GM19193 (cell line): ENCODE data around the gene ZNF689.

Experiments
- POLR2A ChIP-seq: IDR thresholded peaks from 4 replicates; pipeline ENCODE4 v1.6.1; 2011; ENCODE audit not compliant: insufficient read depth, insufficient read length; ENCODE audit errors: extremely low read depth

The ZNF689 gene

DNA sequence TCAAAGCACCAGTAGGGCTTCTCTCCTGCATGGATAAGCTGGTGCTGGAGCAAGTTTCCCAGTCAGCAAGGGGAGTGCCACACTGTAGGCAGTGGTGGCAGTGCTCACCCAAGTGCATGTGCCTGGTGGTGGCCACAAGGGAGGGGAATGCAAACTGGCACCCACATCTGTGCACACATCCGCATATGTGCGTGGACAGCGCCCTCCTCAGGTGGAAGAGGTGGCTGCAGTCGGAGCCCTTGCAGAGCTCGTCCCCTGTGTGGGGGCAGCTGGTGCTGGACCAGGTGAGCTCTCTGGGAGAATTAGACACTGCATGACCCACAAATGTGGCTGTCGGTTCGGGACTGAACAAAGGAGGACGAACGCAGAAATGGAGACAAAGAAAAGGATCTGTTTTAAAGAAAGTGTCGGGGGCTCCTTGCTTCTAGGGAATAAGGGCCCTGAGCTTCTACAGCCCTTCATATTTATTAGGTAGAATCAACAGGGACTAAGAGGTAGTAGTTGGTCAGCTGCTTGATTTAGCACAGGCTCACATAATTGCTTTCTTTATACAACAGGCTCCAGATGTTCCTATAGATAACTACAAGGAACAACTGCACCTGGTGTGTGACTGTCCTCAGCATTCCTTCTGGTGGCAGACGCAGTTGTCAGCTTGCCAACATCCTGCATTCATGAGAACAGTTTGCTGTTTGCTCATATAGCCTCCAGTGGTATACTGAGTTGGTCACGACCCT is 5.3 kb upstream of the ZNF689 start:
- no peak for TF ChIP-seq POLR2A

DNA sequence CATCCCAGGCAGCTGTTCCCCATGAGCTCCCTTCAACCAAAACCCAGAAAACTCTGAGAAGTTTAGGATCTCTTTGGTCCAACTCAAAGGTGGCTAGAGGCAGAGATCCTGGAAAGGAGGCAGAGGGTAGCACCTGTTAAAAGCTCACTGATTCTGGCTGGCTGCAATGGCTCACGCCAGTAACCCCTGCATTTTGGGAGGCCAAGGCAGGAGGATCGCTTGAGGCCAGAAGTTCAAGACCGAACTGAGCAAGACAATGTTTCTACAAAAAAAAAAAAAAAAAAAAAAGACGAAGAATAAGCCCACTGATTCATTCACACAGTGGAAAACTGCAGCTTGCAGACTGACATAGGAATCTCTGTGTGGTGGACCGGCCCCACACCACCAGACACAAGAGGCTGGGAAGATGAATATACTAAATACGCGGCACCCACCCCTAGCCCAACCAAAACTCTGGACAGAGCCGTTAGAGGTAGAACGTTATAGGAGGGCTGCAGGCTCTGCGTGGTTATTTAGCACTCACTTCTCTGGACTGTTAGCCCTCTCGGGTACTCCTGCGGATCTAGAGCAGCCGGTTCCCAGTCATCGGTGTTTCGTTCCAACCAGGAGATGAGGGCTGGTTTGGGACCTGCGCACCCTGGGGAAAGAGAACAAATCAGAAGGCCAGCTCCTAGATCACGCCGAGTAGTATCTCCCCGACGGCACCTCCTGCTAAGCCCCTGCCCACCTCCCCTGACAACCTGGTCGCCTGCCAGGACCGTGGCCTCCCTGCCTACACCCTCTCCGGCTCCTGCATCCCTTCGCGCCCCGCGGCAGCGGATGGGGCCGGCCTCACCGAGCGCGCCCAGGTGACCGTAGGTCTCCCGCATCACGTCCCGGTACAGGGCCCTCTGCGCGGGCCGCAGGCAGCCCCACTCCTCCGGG is 925 bp downstream of the ZNF689 start:
- TF ChIP-seq POLR2A: no peak

DNA sequence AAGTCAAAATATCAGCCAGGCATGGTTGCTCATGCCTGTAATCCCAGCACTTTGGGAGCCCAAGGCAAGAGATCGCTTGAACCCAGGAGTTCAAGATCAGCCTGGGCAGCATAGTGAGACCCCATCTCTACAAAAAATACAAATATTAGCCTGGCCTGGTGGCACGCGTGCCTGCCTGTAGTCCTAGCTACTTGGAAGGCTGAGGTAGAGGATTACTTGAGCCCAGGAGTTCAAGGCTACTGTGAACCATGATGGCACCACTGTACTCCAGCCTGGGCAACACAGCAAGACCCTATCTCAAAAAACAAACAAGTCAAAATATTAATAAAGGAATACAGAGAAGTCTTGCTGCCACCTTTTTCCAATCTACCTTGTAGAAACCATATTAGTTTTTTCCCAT is 4.2 kb downstream of the ZNF689 start:
- no peak for TF ChIP-seq POLR2A

DNA sequence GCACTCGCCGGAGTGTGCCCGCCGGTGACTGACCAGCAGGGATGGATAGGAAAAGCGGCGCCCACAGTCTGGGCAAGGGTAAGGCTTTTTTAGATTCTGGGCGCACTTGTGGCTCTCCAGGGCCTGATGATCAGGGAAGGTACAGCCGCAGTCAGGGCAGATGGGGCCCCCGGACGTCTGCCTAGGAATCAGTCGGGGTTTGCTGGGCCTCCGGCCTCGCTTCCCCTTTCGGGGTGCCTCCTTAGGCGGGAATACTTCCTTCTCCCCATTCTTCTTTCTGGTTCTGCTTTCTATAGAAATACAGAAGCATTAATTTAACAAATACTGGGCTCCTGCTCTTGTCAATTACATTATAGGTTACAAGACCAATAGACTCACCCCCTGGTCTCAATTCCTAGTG is 5.0 kb downstream of the ZNF689 start:
- TF ChIP-seq POLR2A: no peak

DNA sequence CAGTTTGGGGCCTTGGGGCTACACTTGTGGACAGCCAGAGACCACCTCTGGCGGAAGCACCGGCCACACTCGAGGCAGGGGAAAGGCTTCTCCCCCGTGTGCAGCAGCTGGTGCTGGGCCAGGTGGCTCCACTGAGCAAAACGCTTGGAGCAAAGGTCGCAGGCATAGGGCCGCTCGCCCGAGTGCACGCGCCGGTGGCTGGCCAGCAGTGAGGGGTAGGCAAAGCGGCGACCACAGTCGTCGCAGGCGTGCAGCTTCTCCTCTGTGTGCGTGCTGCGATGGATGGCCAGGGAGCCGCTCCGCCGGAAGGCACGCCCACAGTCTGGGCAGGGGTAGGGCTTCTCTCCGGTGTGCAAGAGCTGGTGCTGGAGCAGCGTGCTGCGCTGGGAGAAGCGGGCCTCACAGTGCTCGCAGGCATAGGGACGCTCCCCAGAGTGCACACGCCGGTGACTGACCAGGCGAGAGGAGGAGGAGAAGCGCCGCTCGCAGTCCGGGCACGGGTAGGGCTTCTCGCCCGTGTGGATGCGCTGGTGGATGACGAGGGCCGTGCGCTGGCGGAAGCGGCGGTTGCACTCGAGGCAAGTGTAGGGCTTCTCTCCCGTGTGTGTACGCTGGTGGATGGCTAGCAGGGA is 5.8 kb downstream of the ZNF689 start:
- TF ChIP-seq POLR2A: no peak

DNA sequence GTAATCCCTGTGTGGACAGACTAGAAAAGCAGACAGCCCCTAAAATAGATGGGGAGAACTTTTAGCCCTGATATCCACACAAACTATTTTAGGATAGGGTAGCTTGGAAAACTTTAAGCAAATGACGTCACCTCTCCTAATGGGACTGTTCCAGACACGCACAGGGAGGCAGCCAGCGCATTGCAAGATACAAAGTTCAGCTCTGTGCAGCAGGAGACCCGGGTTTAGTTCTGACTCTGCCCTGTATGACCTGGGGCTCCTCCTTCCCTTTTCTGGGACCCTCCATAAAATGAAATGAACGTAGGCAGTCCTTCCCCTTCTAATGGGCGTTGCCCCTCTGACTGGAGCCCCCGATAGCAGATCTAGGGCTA is 6.3 kb downstream of the ZNF689 start:
- no peak for TF ChIP-seq POLR2A

DNA sequence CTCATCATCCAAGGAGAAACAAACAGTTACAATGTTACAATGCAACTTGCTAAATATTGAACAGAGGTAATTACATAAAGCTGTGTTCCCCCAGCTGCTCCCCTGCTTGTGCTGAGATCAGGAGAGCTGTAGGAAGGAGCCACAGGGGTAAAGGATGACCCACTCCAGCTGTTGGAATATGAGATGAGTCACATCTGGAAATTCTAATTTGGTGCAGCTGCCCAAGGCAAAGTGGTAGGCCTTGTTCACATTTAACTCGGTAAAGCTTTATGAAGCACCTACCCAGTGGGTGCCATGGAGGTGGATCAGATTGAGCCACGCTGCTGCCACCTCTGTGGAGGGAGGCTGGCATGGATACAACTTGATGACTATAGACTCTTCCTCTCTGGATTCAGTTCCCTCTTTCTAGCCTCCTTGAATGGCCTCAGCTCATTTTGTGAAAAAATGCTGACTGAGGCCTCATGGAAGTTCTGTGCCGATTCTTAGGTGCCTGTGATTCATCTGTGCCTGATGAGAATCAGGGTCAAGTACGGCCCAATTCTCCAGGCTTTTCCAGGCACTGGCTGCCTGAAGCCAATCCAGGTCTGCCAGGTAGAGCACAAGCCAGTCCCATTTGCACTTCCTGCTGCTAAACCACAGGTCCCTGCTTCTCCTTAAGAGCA is 7.4 kb downstream of the ZNF689 start:
- no peak for TF ChIP-seq POLR2A

DNA sequence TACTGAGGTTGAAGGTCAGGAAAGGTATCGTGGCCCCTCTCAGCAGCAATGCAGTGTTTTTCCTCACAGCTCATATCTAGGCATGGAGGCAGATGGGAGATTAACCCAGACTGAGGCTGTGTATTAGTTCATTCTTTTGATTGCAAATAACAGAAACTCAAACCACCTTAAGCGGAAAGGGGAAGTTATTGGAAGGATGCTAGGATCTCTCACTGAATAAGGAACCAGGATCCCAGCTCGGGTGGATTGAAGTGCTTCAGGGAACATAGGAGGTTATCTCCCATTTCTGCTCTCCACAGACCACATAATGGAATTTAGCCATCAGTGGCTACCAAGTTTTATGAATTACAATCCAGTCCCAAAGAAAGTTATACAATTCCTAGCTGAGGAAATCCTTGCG is 8.2 kb downstream of the ZNF689 start:
- no peak for TF ChIP-seq POLR2A

DNA sequence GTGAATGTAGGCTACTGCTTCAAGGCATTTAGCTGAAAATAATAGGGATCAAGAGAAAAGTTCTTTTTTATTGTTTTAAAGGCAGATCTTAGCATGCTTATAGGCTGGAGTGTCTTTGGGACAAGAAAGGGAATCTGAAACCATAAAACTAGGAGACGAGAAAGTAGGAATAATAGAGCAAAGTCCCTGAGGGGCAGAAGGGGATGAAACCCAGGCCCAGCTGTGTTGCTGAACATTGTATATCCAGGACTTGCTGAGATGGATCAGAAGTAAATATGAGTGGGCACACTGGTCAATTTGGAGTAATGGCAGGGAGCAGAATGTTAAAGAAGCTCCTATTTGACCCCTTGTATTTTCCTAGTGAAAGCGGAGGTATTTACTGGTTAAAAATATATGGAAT is 9.3 kb downstream of the ZNF689 start:
- no peak for TF ChIP-seq POLR2A

DNA sequence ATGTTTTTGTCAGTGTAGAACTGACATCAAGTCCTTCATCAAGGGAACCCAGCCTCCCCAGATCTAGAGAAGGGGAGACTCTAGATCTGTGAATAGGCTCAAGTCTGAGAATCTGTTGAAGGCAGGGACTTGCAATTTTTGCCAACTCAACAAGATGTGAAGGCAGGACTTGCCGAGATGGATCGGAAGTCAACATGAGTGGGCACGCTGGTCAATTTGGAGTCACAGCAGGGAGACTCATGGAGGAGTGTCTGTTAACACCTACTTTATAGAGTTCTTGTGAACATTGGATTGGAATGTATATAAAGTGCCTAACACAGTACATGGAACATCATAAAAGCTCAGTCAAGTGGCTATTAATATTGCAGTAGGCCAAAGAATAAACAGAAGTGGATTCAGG is 10.0 kb downstream of the ZNF689 start:
- TF ChIP-seq POLR2A: no peak

DNA sequence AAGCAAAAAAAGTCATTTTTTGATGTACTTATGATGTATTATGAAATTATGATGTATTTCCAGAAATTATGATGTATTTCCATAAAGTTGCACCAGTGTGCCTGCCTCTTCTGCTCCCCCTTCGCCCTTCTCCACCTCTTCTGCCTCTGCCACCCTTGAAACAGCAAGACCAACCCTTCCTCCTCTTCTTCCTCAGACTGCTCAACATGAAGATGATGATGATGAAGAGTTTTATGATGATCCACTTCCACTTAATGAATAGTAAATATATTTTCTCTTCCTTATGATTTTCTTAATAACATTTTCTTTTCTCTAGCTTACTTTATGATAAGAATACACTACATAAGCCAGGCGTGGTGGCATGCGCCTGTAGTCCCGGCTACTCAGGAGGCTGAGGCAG is 17.3 kb downstream of the ZNF689 start:
- TF ChIP-seq POLR2A: no peak

DNA sequence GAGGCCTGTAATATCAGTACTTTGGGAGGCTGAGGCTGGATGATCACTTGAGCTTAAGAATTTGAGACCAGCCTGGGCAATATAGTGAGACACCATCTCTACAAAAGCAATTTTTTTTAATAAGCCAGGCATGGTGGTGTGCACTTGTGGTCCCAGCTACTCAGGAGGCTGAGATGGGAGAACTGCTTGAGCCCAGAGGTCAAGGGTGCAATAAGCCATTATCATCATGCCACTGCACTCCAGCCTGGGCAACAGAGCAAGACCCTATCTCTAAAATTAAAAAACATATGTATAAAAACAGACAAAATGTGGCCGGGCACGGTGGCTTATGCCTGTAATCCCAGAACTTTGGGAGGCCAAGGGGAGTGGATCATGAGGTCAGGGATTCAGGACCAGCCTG is 21.5 kb downstream of the ZNF689 start:
- TF ChIP-seq POLR2A: no peak

DNA sequence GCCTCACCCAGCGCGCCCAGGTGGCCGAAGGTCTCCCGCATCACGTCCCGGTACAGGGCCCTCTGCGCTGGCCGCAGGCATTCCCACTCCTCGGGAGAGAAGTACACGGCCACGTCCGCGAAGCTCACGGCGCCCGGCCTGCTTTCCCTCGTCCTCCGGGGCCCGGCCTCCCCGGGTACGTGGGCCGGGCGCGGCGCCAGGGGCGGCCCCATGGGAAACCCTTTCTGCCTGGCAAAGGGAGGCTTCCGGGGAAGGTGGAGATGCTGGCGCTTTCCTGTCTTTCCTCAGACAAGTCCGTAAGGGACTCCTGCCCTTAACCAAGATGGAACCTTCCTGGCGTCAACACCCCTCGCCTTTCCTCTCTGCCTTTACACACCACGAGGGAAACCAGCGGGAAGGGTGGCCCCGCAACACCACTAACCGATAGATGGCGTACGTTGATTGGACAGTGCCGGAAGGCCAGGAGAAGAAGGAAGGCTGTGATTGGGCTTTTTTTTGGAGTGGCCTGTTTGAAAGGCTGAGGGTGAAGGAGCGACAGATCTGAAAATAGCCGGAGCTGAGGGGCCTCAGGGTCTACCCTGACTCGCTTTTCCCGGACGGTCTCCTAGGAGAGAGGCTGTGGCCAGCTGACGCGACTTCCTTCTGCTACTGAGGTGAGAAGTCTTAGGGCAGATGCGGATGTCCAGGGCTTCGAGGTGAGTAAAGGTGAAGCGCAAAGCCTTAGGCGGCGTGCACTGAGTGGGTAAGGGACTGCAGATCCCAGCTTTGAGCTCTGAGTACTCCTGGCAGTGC is 24.6 kb downstream of the ZNF689 start, which contains the start of gene ZNF785:
TSS of gene ZNF785 (minus strand) at position 298 of the 792 bp plus-strand sequence. CDS start at position 212, 86 bp downstream.
- peak; percentile 52 for TF ChIP-seq POLR2A

DNA sequence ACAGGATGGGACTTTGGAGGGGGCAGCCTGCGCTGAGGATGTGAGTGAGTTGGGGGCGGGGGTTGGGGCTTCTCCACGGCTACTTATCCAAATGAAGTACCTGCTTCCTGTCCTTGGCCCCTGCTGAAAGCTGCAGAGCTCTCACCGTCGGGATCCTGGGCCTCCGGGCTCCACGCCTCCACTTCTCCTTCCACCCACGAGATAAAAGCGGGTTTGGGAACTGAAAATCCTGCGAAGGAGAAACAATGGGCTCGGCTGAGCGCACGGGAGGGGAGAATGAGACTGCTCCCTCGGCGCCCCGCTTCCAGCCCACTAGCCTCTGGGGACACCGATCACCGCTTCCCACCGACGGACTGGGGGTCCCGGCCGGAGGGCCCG is 25.2 kb downstream of the ZNF689 start:
- TF ChIP-seq POLR2A: peak; percentile 17
